HG03196 (cell line): Measurements from ENCODE around the gene TMEM121B.
"Not testable (repeated sequence)": the region's sequence is repeated elsewhere in the genome, so short reads cannot be mapped to it uniquely, and the experiment has no call there.

Experiments
- ATAC-seq: cut with Tn5 transposase; IDR thresholded peaks from one replicate; pipeline ENCODE4 v1.9.1; 2021; ENCODE audit not compliant: unreplicated experiment

TMEM121B gene

GRCh38 chr22:17121233-17122195, at the start of gene TMEM121B:
Gene TMEM121B (minus strand): TSS chr22:17121360. CDS start chr22:17121127, 233 bp downstream.
- no peak for ATAC-seq

GRCh38 chr22:17167486-17167885, 46.3 kb upstream of the TMEM121B start:
- no peak for ATAC-seq

GRCh38 chr22:17164392-17165024, 43.3 kb upstream of the TMEM121B start:
- ATAC-seq, result no peak

- no peak for ATAC-seq
Observed at GRCh38 chr22:17162731-17163130, 41.6 kb upstream of the TMEM121B start.

GRCh38 chr22:17161991-17162390, 40.8 kb upstream of the TMEM121B start:
- no peak for ATAC-seq

- ATAC-seq, result peak; percentile 21
Observed at GRCh38 chr22:17159504-17159951, 38.4 kb upstream of the TMEM121B start.

GRCh38 chr22:17158568-17159503, 37.7 kb upstream of the TMEM121B start, which contains the start of gene HDHD5:
Gene HDHD5 (minus strand): TSS chr22:17159277. CDS start chr22:17159251, 26 bp downstream.
- peak; percentile 57 for ATAC-seq

GRCh38 chr22:17158176-17158567, 37.0 kb upstream of the TMEM121B start:
- ATAC-seq, result no peak

GRCh38 chr22:17157714-17158113, 36.6 kb upstream of the TMEM121B start:
- no peak for ATAC-seq

- ATAC-seq, result no peak
Observed at GRCh38 chr22:17155941-17156340, 34.8 kb upstream of the TMEM121B start.

- no peak for ATAC-seq
Observed at GRCh38 chr22:17152971-17153370, 31.8 kb upstream of the TMEM121B start.

- no peak for ATAC-seq
Observed at GRCh38 chr22:17152340-17152739, 31.2 kb upstream of the TMEM121B start.

GRCh38 chr22:17149076-17149815, 28.1 kb upstream of the TMEM121B start:
- no peak for ATAC-seq

- ATAC-seq, result not testable (repeated sequence)
Observed at GRCh38 chr22:17147458-17147857, 26.3 kb upstream of the TMEM121B start.

GRCh38 chr22:17145021-17145680, 24.0 kb upstream of the TMEM121B start:
- no peak for ATAC-seq

GRCh38 chr22:17143826-17144225, 22.7 kb upstream of the TMEM121B start:
- ATAC-seq, result no peak

- no peak for ATAC-seq
Observed at GRCh38 chr22:17143101-17143500, 21.9 kb upstream of the TMEM121B start.

- no peak for ATAC-seq
Observed at GRCh38 chr22:17140826-17141766, 19.9 kb upstream of the TMEM121B start.
